SK-N-SH (cell line): ENCODE measurements around the gene DDA1. TPM values are rescaled to one million over a fixed set of nuclear protein-coding genes. Genes with fewer than 3 reads are reported as not detected.

ENCODE experiments used
- CTCF ChIA-PET: fragments of 300-600, 350-600 bp; formaldehyde crosslinking; extraction: SDS; loops from one replicate; lab custom pipeline; 2021; lab: Yijun Ruan, JAX
- POLR2A ChIA-PET: fragments of 350-600 bp; sonication (Branson Sonifier 250); formaldehyde crosslinking; extraction: SDS; loops from one replicate; lab custom pipeline; 2020; ENCODE audit warnings: antibody characterized with exemption, inconsistent platforms; lab: Yijun Ruan, JAX
- DNase-seq: peaks from one replicate; pipeline ENCODE4 v3.0.0; 2012
- H2AFZ ChIP-seq: fragments of 200-600 bp; sonication (generic); 2 replicates; pipeline ENCODE4 v1.8.1; 2016; ENCODE audit warnings: antibody characterized with exemption, mild to moderate bottlenecking, low read depth
- H3F3A ChIP-seq: fragments of 200-600 bp; sonication (generic); replicated peaks from 2 replicates; pipeline ENCODE3; 2016; ENCODE audit warnings: antibody characterized with exemption, mild to moderate bottlenecking; ENCODE audit not compliant: insufficient read depth
- H3K27ac ChIP-seq, 2 experiments: fragments of 200-500 bp in 1 of 2; fragments of 200-600 bp in 1 of 2; sonication (Bioruptor generic) in 1 of 2; sonication (generic), shearing (Covaris generic) in 1 of 2; 2 replicates each; pipeline versions ENCODE4 v1.5.1 to v1.6.1; 2014 to 2016; ENCODE audit warnings: low read depth in 2 of 2, inconsistent platforms in 1 of 2, low read length in 1 of 2, mild to moderate bottlenecking in 1 of 2, mixed read lengths in 1 of 2
- H3K27me3 ChIP-seq: fragments of 200-600 bp; sonication (generic), shearing (Covaris generic); 2 replicates; pipeline ENCODE4 v1.6.1; 2016; ENCODE audit warnings: mixed run types; ENCODE audit not compliant: insufficient read depth
- H3K36me3 ChIP-seq, 2 experiments: fragments of 200-500 bp in 1 of 2; fragments of 200-600 bp in 1 of 2; sonication (Bioruptor generic) in 1 of 2; sonication (generic) in 1 of 2; replicated peaks in 1 of 2; 2 replicates each; pipeline versions ENCODE3 to v1.5.1; 2014 to 2016; ENCODE audit warnings: low read length in 1 of 2, mild to moderate bottlenecking in 1 of 2; ENCODE audit not compliant: insufficient read depth in 2 of 2, control insufficient read depth in 1 of 2
- H3K4me1 ChIP-seq, 2 experiments: fragments of 200-500 bp in 1 of 2; fragments of 200-600 bp in 1 of 2; sonication (Bioruptor generic) in 1 of 2; sonication (generic), shearing (Covaris generic) in 1 of 2; 2 replicates each; pipeline versions ENCODE4 v1.5.1 to v1.6.1; 2014 to 2016; ENCODE audit warnings: low read depth in 1 of 2, low read length in 1 of 2, mixed run types in 1 of 2; ENCODE audit not compliant: insufficient read depth in 2 of 2, control insufficient read depth in 1 of 2
- H3K4me2 ChIP-seq: fragments of 200-600 bp; sonication (generic), shearing (Covaris generic); 2 replicates; pipeline ENCODE4 v1.6.1; 2017; ENCODE audit warnings: mixed run types
- H3K4me3 ChIP-seq, 2 experiments: fragments of 200-500 bp in 1 of 2; fragments of 200-600 bp in 1 of 2; sonication (Bioruptor generic) in 1 of 2; sonication (generic), shearing (Covaris generic) in 1 of 2; 2 replicates each; pipeline versions ENCODE4 v1.5.1 to v1.8.1; 2014 to 2016; ENCODE audit warnings: low read depth in 2 of 2, inconsistent platforms in 1 of 2, low read length in 1 of 2, mild to moderate bottlenecking in 1 of 2, mixed read lengths in 1 of 2, moderate library complexity in 1 of 2
- H3K79me2 ChIP-seq: fragments of 200-600 bp; sonication (generic); 2 replicates; pipeline ENCODE4 v1.8.1; 2017; ENCODE audit warnings: mild to moderate bottlenecking; ENCODE audit not compliant: insufficient read depth
- H3K9ac ChIP-seq: fragments of 200-600 bp; sonication (generic); 2 replicates; pipeline ENCODE4 v1.6.1; 2017; ENCODE audit warnings: mixed run types
- H3K9me2 ChIP-seq: fragments of 200-600 bp; sonication (generic); 2 replicates; pipeline ENCODE4 v1.6.1; 2017; ENCODE audit warnings: mixed run types
- H3K9me3 ChIP-seq: fragments of 200-600 bp; sonication (generic); 2 replicates; pipeline ENCODE4 v1.6.1; 2017; ENCODE audit warnings: mixed run types, mild to moderate bottlenecking, moderate library complexity
- H4K20me1 ChIP-seq: fragments of 200-600 bp; sonication (generic); 2 replicates; pipeline ENCODE4 v1.6.1; 2017; ENCODE audit warnings: mild to moderate bottlenecking, mixed run types; ENCODE audit not compliant: insufficient read depth
- CHD2 ChIP-seq: fragments of 150-350 bp; IDR thresholded peaks from 2 replicates; pipeline ENCODE4 v1.6.1; 2018; ENCODE audit warnings: low read length; ENCODE audit not compliant: partially characterized antibody
- CTCF ChIP-seq: fragments of 200-600 bp; sonication (generic); IDR thresholded peaks from 2 replicates; pipeline ENCODE4 v1.6.1; 2017; ENCODE audit warnings: antibody characterized with exemption, mild to moderate bottlenecking, moderate library complexity
- EP300 ChIP-seq, 2 experiments: IDR thresholded peaks; 2 replicates each; pipeline versions ENCODE4 v1.4.0 to v1.6.1; 2012; ENCODE audit warnings: borderline replicate concordance in 1 of 2, low read depth in 1 of 2, low read length in 1 of 2
- EZH2phosphoT487 ChIP-seq: fragments of 200-600 bp; sonication (generic); IDR thresholded peaks from 2 replicates; pipeline ENCODE4 v1.6.1; 2017; ENCODE audit warnings: low read depth, mixed run types, mild to moderate bottlenecking, antibody characterized with exemption, moderate library complexity, borderline replicate concordance
- GATA2 ChIP-seq: sonication (generic); formaldehyde crosslinking; IDR thresholded peaks from 2 replicates; pipeline ENCODE4 v1.5.0; 2020; ENCODE audit warnings: mild to moderate bottlenecking, missing genetic modification reagents
- IRF3 ChIP-seq: fragments of 150-350 bp; IDR thresholded peaks from 2 replicates; pipeline ENCODE4 v1.6.1; 2016; ENCODE audit warnings: mild to moderate bottlenecking, low read depth, low read length
- JUND ChIP-seq: IDR thresholded peaks from 2 replicates; pipeline ENCODE4 v1.4.0; 2012
- MAX ChIP-seq: IDR thresholded peaks from 2 replicates; pipeline ENCODE4 v1.4.0; 2012; ENCODE audit warnings: low read depth
- MEF2A ChIP-seq: IDR thresholded peaks from 2 replicates; pipeline ENCODE4 v1.4.0; 2012; ENCODE audit warnings: low read depth, borderline replicate concordance
- MXI1 ChIP-seq: IDR thresholded peaks from 2 replicates; pipeline ENCODE4 v1.6.1; 2012; ENCODE audit warnings: mild to moderate bottlenecking, low read depth, low read length, improper control_type of control experiment
- PBX3 ChIP-seq: IDR thresholded peaks from 2 replicates; pipeline ENCODE4; 2012
- RAD21 ChIP-seq: IDR thresholded peaks from 2 replicates; pipeline ENCODE4 v1.6.1; 2012; ENCODE audit warnings: mild to moderate bottlenecking, low read length
- REST ChIP-seq: IDR thresholded peaks from 2 replicates; pipeline ENCODE4 v1.6.1; 2012; ENCODE audit warnings: mild to moderate bottlenecking, low read depth, low read length, moderate library complexity
- RFX5 ChIP-seq: IDR thresholded peaks from 2 replicates; pipeline ENCODE4 v1.6.1; 2012; ENCODE audit warnings: mild to moderate bottlenecking, improper control_type of control experiment, low read length
- SIN3A ChIP-seq: IDR thresholded peaks from 2 replicates; pipeline ENCODE4 v1.6.1; 2012; ENCODE audit warnings: low read depth, mild to moderate bottlenecking, low read length, moderate library complexity, borderline replicate concordance
- TAF1 ChIP-seq: IDR thresholded peaks from 2 replicates; pipeline ENCODE4 v1.6.1; 2012; ENCODE audit warnings: low read depth, mild to moderate bottlenecking, low read length, moderate library complexity, borderline replicate concordance
- USF2 ChIP-seq: fragments of 150-350 bp; IDR thresholded peaks from 2 replicates; pipeline ENCODE4 v1.6.1; 2017; ENCODE audit warnings: antibody characterized with exemption, low read length, low read depth, borderline replicate concordance
- YY1 ChIP-seq: IDR thresholded peaks from 2 replicates; pipeline ENCODE4 v1.4.0; 2012; ENCODE audit warnings: low read depth, mild to moderate bottlenecking
- ZBTB33 ChIP-seq: IDR thresholded peaks from 2 replicates; pipeline ENCODE4 v1.4.0; 2012; ENCODE audit warnings: low read depth, borderline replicate concordance
- WGBS: methylation state at CpG from one replicate; pipeline ENCODE4 v1.1.6; 2017; ENCODE audit warnings: low lambda C conversion rate; 5-methylcytosine and 5-hydroxymethylcytosine counted together
- polyA plus RNA-seq, 3 experiments: library from polyadenylated mRNA; depleted of rRNA; stranded (reverse); fragments of >200 nt; gene quantifications; 2 replicates each; pipeline ENCODE4 v1.2.3, GENCODE V29; 2012

Gene DDA1
- polyA plus RNA-seq (2012; rRNA removed) = 112 and 135 TPM in 2 replicates
- 110 and 115 TPM in 2 replicates for polyA plus RNA-seq (2012; cell fraction: cytosol; rRNA removed)
- polyA plus RNA-seq (2012; cell fraction: nucleus; rRNA removed) = 90.9 and 103 TPM in 2 replicates

- H3K79me2 ChIP-seq = peaks cover 69% of the 10 kb centered on the region
- H4K20me1 ChIP-seq = peaks cover 17% of the 10 kb centered on the region
- peak; percentile 97 for DNase-seq
- H3K36me3 ChIP-seq = peaks cover 4 to 13% of the 10 kb centered on the region in 2 experiments
- H3K9ac ChIP-seq = peak within 1 kb of the TSS; percentile 97
- WGBS = 2% methylated on average over 27 of the region's 46 CpGs
- peak within 1 kb of the TSS; percentile 97 for H3K4me2 ChIP-seq
- H3K4me3 ChIP-seq = peak within 1 kb of the TSS; percentile 93 to 97
- no peaks in the 10 kb centered on the region for H3K9me3 ChIP-seq
- no peaks in the 10 kb centered on the region for H3K9me2 ChIP-seq
- peak within 1 kb of the TSS; percentile 68 for H2AFZ ChIP-seq
- no peaks in the 10 kb centered on the region for H3K27me3 ChIP-seq
- H3K27ac ChIP-seq = peak within 1 kb of the TSS; percentile 49 to 84
- CTCF ChIA-PET = interaction anchor here (1.1 to 1.6 kb wide), 6 partner anchors 14 to 82 kb away, joined by 3 to 6 read pairs (median 4); no protein-coding TSS in a partner anchor
- peaks cover 12 to 20% of the 10 kb centered on the region in 2 experiments for H3K4me1 ChIP-seq
- POLR2A ChIA-PET = interaction anchor here (0.8 to 1.6 kb wide), 6 partner anchors 12 to 202 kb away, joined by 3 to 8 read pairs (median 4); partner anchors contain the start of genes MVB12A and PGLS
- H3F3A ChIP-seq = peaks cover 13% of the 10 kb centered on the region
- TF ChIP-seq YY1 (peak; percentile 79), IRF3 (peak; percentile 89), REST (no peak), JUND (no peak), MEF2A (no peak), ZBTB33 (no peak), TAF1 (peak; percentile 69), RFX5 (no peak; the same call in 1 of the 2 replicates), MAX (no peak), CTCF (no peak), PBX3 (peak; percentile 83), MXI1 (no peak; the same call in 1 of the 2 replicates), EZH2phosphoT487 (no peak), SIN3A (0 out of 2 replicates have a peak, but pooled peaks have one; percentile 22), CHD2 (peak; percentile 95), EP300 (IDR thresholded peaks at IDR 0.05; ENCODE audit: borderline replicate concordance in 1 of 2, low read depth in 1 of 2, low read length in 1 of 2) (no peak), USF2 (no peak), RAD21 (no peak), GATA2 (CRISPR knock-in tag) (no peak)
These were observed at the start of gene DDA1 for GRCh38 chr19:17309198-17309964. DDA1 (plus strand) TSS chr19:17309563; CDS start chr19:17309655, 92 bp downstream.
